HL-60/S4 treated with phorbol 12-myristate 13-acetate at 8.2 ng/mL for 4 days and 3 days (cell line): ENCODE results near the gene PLIN5.

ENCODE experiments used
- in situ Hi-C: fragments of 300-500 bp; cut with MboI; formaldehyde crosslinking; loops from 2 replicates; pipeline ENCODE4 v1.15.0; 2022; ENCODE audit warnings: low sequenced_read_pairs

PLIN5 gene

GRCh38 chr19:4506449-4507149 lies 28.4 kb downstream of the PLIN5 start:
- in situ Hi-C loops, result no loop called here

- in situ Hi-C loops, result no loop called here
Measured at GRCh38 chr19:4505570-4506448, 29.2 kb downstream of the PLIN5 start.

GRCh38 chr19:4504891-4505569 lies 30.0 kb downstream of the PLIN5 start:
- in situ Hi-C loops, result no loop called here

GRCh38 chr19:4504297-4504701 lies 30.7 kb downstream of the PLIN5 start:
- in situ Hi-C loops, result no loop called here

DNA sequence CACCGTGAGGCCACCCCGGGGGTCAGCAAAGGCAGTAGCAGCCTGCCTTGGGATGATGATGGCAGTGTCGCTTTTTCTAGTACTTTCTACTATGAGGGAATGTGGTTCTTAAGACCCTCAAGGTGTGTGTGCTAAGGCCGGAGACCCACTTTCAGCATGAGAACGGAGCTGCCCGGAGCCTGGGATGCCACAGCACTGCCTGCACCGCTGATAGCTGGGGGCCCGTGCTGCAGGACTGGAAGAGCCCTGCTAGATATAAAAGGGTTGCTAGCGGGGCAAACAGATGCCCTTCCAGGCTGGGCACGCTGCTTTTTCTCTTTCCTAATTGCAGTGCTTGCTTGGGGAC lies 31.2 kb downstream of the PLIN5 start:
- in situ Hi-C loops, result no loop called here

DNA sequence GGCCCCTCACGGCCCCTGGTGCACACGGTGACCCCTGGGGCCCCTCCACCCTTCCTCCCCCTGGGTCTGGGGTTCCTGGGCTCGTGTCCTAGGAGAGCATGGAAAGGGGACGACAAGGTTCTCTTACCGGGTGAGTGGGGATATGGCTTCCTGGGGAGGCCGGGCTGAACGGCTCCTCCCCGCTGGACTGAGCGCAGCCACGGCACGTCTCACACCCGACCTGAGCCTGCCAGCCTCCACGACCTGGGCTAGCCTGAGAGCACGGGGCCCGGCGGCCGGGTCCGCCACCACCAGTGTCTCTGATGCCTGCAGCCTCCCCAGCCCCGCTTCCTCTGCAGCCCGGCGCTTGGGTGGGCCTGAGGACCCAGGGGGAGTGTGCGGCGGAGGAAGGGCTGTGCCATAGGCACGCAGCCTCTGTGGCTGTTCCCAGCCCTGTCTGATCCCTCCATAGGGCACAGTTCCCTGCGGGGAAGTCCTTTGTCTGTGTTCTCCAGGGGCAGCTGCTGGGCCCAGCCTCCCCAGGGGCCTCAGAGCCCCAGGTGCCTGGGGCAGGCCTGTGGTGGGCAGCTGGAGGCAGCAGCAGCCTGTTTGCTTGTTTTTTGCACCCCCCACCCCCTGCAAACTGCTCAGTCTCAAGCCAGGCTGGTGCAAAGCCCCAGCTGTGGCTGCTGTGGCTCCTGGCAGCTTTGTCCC lies 31.7 kb downstream of the PLIN5 start:
- in situ Hi-C loops, result no loop called here

GRCh38 chr19:4502282-4503131 lies 32.5 kb downstream of the PLIN5 start:
- in situ Hi-C loops, result no loop called here

DNA sequence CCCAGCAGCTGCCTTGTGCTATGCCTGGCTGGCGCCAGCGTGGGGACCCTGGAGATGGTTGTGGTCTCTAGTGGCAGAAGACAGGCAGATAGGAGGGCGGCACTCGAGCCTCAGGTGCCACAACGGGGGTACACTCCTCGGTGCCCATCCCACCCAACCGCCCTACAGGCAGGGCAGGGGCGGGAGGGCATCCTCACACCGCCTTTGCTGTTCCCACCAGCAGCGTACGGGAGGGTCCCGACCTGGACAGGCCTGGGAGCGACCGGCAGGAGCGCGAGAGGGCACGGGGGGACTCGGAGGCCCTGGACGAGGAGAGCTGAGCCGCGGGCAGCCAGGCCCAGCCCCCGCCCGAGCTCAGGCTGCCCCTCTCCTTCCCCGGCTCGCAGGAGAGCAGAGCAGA lies 33.3 kb downstream of the PLIN5 start:
- in situ Hi-C loops, result no loop called here

DNA sequence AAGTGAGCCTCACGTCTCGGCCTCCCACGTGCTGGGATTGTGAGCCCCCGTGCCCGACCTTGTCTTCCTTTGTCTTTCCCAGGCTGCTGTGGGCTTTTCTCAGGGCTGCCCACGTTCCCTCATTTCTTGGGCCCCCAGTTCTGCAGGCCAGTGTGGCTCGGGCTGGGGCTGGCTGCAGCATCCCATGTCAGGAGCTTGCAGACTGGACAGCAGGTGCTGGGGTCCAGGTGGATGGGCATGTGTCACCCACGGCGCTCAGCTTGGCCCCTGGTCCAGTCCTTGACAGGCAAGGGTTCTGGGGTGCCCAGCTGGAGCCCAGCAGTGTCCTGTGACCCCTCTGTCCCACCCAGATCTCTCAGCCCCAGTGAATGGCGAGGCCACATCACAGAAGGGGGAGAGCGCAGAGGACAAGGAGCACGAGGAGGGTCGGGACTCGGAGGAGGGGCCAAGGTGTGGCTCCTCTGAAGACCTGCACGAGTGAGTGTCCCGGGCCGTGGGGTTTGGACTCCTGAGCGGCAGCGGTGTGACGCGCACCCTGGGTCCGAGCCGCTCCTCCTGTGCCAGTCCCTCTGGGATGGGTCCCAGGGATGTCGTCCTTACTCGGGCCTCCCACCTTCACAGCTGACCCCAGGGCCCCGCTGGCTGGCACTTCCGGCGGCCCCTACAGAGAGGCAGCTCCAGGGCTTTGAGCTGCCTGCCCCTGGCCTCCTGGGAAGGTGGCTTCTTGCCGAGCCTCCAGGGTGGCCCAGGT lies 34.0 kb downstream of the PLIN5 start:
- in situ Hi-C loops, result no loop called here

DNA sequence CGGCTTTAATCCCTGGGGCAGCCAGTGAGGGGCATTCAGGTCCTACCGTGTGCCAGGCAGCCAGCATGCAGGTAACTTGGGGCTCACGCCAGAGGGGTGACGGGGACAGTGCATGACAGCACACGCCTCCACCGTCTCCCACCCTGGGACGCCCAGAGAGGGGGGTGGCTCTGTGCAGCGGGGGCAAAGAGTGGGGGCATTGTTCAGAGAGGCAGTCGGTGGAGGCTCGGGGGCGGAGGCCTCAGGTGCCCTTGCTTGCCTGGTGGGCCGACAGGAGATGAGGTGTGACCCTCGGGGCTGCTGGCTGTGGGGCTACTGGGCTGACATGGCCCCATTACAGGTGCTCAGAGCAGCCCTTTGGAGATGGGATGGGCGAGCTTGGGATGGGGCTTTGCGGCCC lies 35.2 kb downstream of the PLIN5 start:
- in situ Hi-C loops, result no loop called here

GRCh38 chr19:4499318-4499717 lies 35.7 kb downstream of the PLIN5 start:
- in situ Hi-C loops, result no loop called here

- in situ Hi-C loops, result no loop called here
Measured at GRCh38 chr19:4498694-4499093, 36.3 kb downstream of the PLIN5 start.

GRCh38 chr19:4497770-4498389 lies 37.1 kb downstream of the PLIN5 start:
- in situ Hi-C loops, result no loop called here

GRCh38 chr19:4496304-4496703 lies 38.7 kb downstream of the PLIN5 start:
- in situ Hi-C loops, result no loop called here

- in situ Hi-C loops, result no loop called here
Measured at GRCh38 chr19:4495471-4495870, 39.6 kb downstream of the PLIN5 start.

- in situ Hi-C loops, result no loop called here
Measured at GRCh38 chr19:4494691-4495064, 40.3 kb downstream of the PLIN5 start.

GRCh38 chr19:4493929-4494690 lies 40.9 kb downstream of the PLIN5 start:
- in situ Hi-C loops, result no loop called here

DNA sequence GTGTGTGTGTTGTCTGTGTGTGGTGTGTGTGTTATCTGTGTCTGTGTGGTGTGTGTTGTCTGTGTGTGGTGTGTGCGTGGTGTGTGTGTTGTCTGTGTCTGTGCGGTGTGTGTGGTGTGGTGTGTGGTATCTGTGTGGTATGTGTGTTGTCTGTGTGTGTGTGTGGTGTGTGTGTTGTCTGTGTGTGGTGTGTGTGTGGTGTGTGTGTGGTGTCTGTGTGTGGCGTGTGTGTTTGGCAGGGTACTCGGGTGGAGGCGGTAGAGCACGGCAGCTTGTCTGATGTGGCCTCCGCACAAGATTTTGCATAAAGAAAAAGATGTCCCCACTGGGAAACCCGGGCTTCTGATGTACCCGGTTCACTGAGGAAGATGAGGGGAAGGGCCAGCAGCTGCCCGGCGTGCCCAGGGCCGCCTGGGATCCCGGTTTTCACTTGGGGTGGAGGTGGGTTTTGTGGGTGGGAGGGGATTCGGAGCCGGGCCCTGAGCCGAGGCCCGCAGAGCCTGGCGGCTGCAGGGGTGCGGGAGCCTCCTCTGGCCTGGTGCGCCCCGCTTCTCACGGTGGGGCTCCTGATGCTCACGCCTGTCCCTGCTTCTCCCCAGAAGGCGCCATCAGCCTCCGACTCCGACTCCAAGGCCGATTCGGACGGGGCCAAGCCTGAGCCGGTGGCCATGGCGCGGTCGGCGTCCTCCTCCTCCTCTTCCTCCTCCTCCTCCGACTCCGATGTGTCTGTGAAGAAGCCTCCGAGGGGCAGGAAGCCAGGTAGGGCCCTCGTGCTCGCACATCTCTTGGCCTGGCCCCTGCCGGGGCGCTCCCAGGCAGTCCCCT lies 41.7 kb downstream of the PLIN5 start:
- in situ Hi-C loops, result no loop called here
